H1 (cell line): ENCODE data around the gene INPP5E. TPM values are rescaled to one million over a fixed set of nuclear protein-coding genes. Genes with fewer than 3 reads are reported as not detected.

Source experiments
- RFX5 ChIP-seq: IDR thresholded peaks from 2 replicates; pipeline ENCODE4 v1.6.1; 2011; ENCODE audit warnings: low read depth, low read length, improper control_type of control experiment, borderline replicate concordance
- polyA plus RNA-seq, 7 experiments: library from polyadenylated mRNA; depleted of rRNA in 3 of 7; stranded (reverse) in 5 of 7; unstranded in 2 of 7; fragments of >200 nt in 5 of 7; fragments of 200-250 nt in 2 of 7; gene quantifications; 1 replicate in 5 of 7; 2 replicates in 1 of 7; 4 replicates in 1 of 7; pipeline versions ENCODE4 v1.2.1 to v1.2.3, GENCODE V29; 2011 to 2013; ENCODE audit warnings: missing spikeins in 2 of 7, mixed read lengths in 2 of 7
- total RNA-seq: library from RNA; stranded (reverse); fragmentation: NEBNext Ultra II Directional; extraction: Animal tissue kit (Norgen Biotek cat#: 25700); gene quantifications from 2 replicates; pipeline ENCODE4 v1.2.1, GENCODE V29; 2021
- TF ChIP-seq, protein P1 (sequence below), 3 experiments: IDR thresholded peaks; 1 replicate in 2 of 3; 2 replicates in 1 of 3; pipeline versions ENCODE4 v1.5.1 to v1.6.1; 2011; ENCODE audit warnings: low read length in 3 of 3, mild to moderate bottlenecking in 3 of 3, inconsistent platforms in 2 of 3, low read depth in 1 of 3, moderate library complexity in 1 of 3; ENCODE audit not compliant: insufficient read depth in 1 of 3; ENCODE audit errors: control extremely low read depth in 1 of 3

INPP5E gene
- total and polyA plus RNA-seq, 2 of the 8 experiments (the other 6 are each of a cell fraction or from before 2014, with no cell fraction given): 8.7 to 11.3 TPM

GRCh38 chr9:136381966-136382513, 57.6 kb downstream of the INPP5E start (continued):
- TF ChIP-seq, protein P1, sequence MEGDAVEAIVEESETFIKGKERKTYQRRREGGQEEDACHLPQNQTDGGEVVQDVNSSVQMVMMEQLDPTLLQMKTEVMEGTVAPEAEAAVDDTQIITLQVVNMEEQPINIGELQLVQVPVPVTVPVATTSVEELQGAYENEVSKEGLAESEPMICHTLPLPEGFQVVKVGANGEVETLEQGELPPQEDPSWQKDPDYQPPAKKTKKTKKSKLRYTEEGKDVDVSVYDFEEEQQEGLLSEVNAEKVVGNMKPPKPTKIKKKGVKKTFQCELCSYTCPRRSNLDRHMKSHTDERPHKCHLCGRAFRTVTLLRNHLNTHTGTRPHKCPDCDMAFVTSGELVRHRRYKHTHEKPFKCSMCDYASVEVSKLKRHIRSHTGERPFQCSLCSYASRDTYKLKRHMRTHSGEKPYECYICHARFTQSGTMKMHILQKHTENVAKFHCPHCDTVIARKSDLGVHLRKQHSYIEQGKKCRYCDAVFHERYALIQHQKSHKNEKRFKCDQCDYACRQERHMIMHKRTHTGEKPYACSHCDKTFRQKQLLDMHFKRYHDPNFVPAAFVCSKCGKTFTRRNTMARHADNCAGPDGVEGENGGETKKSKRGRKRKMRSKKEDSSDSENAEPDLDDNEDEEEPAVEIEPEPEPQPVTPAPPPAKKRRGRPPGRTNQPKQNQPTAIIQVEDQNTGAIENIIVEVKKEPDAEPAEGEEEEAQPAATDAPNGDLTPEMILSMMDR (IDR thresholded peaks at IDR 0.05; ENCODE audit: control extremely low read depth in 1 of 3, insufficient read depth in 1 of 3, low read depth in 1 of 3, low read length in 3 of 3): no peak
- no peak for TF ChIP-seq RFX5
- TF ChIP-seq, all 59 proteins: peak for 0
